ENCODE data around the gene CYSLTR2.

GRCh38 chr13:48641404-48641803 lies 12.3 kb upstream of the CYSLTR2 start:
- TF ChIP-seq EZH2 (IDR thresholded peaks at IDR 0.05; ENCODE audit: insufficient read depth, poor library complexity, severe bottlenecking) = no peak
- no peak for TF ChIP-seq EZH2phosphoT487 (IDR thresholded peaks at IDR 0.05; ENCODE audit: insufficient read depth, low read depth)
